Panc1 (cell line): ENCODE data around the gene LPCAT4. TPM values are rescaled to one million over a fixed set of nuclear protein-coding genes. Genes with fewer than 3 reads are reported as not detected.

Source experiments
- ATAC-seq: fragments of 200-7000 bp; cut with Tn5 transposase; 2 replicates; pipeline ENCODE4 v1.9.1; 2020; ENCODE audit warnings: mild to moderate bottlenecking, moderate library complexity
- BruUV-seq: library from RNA; stranded (reverse); fragments of 400-500 nt; replicated peaks from 2 replicates; lab custom pipeline; 2021; lab: Mats Ljungman, UMichigan
- CTCF ChIA-PET: fragments of 300-600 bp; sonication (Branson Sonifier 250); formaldehyde crosslinking; loops from one replicate; lab custom pipeline; 2022; ENCODE audit warnings: antibody characterized with exemption; lab: Charles Lee
- POLR2A ChIA-PET: fragments of 300-600 bp; sonication (Branson Sonifier 250); formaldehyde crosslinking; loops from one replicate; lab custom pipeline; 2022; ENCODE audit warnings: antibody characterized with exemption; lab: Charles Lee
- DNase-seq: peaks from one replicate; pipeline ENCODE4 v3.0.0-alpha.2; 2010; ENCODE audit warnings: low read depth, low spot score
- H3K27ac ChIP-seq: 2 replicates; pipeline ENCODE4 v1.5.1; 2011; ENCODE audit warnings: mild to moderate bottlenecking, low read length, inconsistent platforms
- H3K27me3 ChIP-seq: fragments of 200-500 bp; sonication (Bioruptor generic); 2 replicates; pipeline ENCODE4 v1.6.0; 2014; ENCODE audit warnings: low read length, inconsistent platforms; ENCODE audit not compliant: control insufficient read depth, insufficient read depth
- H3K36me3 ChIP-seq: fragments of 200-500 bp; sonication (Bioruptor generic); 2 replicates; pipeline ENCODE4 v1.5.1; 2014; ENCODE audit warnings: inconsistent platforms, mild to moderate bottlenecking, low read length, moderate library complexity; ENCODE audit not compliant: control insufficient read depth, insufficient read depth
- H3K4me1 ChIP-seq: 2 replicates; pipeline ENCODE4 v1.5.1; 2011; ENCODE audit warnings: inconsistent platforms, mild to moderate bottlenecking, low read length, moderate library complexity; ENCODE audit not compliant: control insufficient read depth, insufficient read depth
- H3K4me3 ChIP-seq, 2 experiments: 2 replicates each; pipeline ENCODE4 v1.5.1; 2011 to 2012; ENCODE audit warnings: low read depth in 2 of 2, low read length in 2 of 2, mild to moderate bottlenecking in 2 of 2, inconsistent platforms in 1 of 2, moderate library complexity in 1 of 2
- H3K9me3 ChIP-seq: fragments of 200-500 bp; sonication (Bioruptor generic); 2 replicates; pipeline ENCODE4 v1.5.1; 2014; ENCODE audit warnings: low read depth, mild to moderate bottlenecking, inconsistent platforms, low read length, moderate library complexity; ENCODE audit not compliant: control insufficient read depth, insufficient read depth
- POLR2AphosphoS5 ChIP-seq: IDR thresholded peaks from 2 replicates; pipeline ENCODE4 v1.6.1; 2012; ENCODE audit warnings: mild to moderate bottlenecking, low read depth, low read length, moderate library complexity
- SIN3A ChIP-seq: IDR thresholded peaks from 2 replicates; pipeline ENCODE4 v1.6.1; 2012; ENCODE audit warnings: low read depth, mild to moderate bottlenecking, low read length, moderate library complexity, borderline replicate concordance; ENCODE audit not compliant: insufficient read depth
- TCF7L2 ChIP-seq: IDR thresholded peaks from 2 replicates; pipeline ENCODE4 v1.6.1; 2011; ENCODE audit warnings: mild to moderate bottlenecking, low read depth, low read length, inconsistent platforms
- in situ Hi-C: cut with HindIII; loops from 2 replicates; pipeline ENCODE4 v1.10.0; 2016; ENCODE audit warnings: low sequenced_read_pairs, low pct_unique_long_range_greater_than_20kb
- intact Hi-C: fragments of 100-400 bp; cut with micrococcal nuclease; formaldehyde crosslinking; loops from one replicate; pipeline ENCODE4 v1.10.0; 2022; ENCODE audit not compliant: unreplicated experiment
- total RNA-seq: library from RNA; stranded (reverse); gene quantifications from one replicate; pipeline ENCODE4 v1.2.1, GENCODE V29; 2021; ENCODE audit not compliant: unreplicated experiment
- TF ChIP-seq, protein P1 (sequence below): fragments of 450-650 bp; IDR thresholded peaks from 2 replicates; pipeline ENCODE4 v1.5.1; 2017; ENCODE audit warnings: mild to moderate bottlenecking
- TF ChIP-seq, protein P2 (sequence below), 2 experiments: IDR thresholded peaks; 2 replicates each; pipeline ENCODE4 v1.6.1; 2011 to 2012; ENCODE audit warnings: low read depth in 2 of 2, control low read depth in 1 of 2, low read length in 1 of 2, mild to moderate bottlenecking in 1 of 2, moderate library complexity in 1 of 2; ENCODE audit not compliant: insufficient read depth in 1 of 2

Gene LPCAT4
- total RNA-seq, 1 experiment from 2014 or later, result 58.5 TPM

DNA sequence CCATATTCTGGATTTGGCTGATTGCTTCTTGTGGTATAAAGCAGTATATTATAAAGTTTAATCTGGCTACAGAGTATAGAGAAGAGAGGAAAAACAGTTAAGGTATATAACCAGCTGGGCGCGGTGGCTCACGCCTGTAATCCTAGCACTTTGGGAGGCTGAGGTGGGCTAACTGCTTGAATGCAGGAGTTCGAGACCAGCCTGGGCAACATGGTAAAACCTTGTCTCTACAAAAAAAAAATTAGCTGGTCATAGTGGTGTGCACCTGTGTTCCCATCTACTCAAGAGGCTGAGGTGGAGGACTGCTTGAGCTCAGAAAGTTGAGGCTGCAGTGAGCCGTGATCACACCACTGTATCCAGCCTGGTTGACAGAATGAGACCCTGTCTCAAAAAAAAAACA is 36.7 kb downstream of the LPCAT4 start:
- Histone ChIP-seq H3K27me3 (no peaks in the 10 kb centered on the region), H3K36me3 (no peaks in the 10 kb centered on the region), H3K27ac (no peak overlapping the region), H3K4me1 (peaks cover 6% of the 10 kb centered on the region; the same call in 1 of the 2 replicates), H3K9me3 (no peaks in the 10 kb centered on the region), H3K4me3 (no peak overlapping the region)
- TF ChIP-seq, protein P1, sequence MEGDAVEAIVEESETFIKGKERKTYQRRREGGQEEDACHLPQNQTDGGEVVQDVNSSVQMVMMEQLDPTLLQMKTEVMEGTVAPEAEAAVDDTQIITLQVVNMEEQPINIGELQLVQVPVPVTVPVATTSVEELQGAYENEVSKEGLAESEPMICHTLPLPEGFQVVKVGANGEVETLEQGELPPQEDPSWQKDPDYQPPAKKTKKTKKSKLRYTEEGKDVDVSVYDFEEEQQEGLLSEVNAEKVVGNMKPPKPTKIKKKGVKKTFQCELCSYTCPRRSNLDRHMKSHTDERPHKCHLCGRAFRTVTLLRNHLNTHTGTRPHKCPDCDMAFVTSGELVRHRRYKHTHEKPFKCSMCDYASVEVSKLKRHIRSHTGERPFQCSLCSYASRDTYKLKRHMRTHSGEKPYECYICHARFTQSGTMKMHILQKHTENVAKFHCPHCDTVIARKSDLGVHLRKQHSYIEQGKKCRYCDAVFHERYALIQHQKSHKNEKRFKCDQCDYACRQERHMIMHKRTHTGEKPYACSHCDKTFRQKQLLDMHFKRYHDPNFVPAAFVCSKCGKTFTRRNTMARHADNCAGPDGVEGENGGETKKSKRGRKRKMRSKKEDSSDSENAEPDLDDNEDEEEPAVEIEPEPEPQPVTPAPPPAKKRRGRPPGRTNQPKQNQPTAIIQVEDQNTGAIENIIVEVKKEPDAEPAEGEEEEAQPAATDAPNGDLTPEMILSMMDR, result no peak
- TF ChIP-seq, protein P2, sequence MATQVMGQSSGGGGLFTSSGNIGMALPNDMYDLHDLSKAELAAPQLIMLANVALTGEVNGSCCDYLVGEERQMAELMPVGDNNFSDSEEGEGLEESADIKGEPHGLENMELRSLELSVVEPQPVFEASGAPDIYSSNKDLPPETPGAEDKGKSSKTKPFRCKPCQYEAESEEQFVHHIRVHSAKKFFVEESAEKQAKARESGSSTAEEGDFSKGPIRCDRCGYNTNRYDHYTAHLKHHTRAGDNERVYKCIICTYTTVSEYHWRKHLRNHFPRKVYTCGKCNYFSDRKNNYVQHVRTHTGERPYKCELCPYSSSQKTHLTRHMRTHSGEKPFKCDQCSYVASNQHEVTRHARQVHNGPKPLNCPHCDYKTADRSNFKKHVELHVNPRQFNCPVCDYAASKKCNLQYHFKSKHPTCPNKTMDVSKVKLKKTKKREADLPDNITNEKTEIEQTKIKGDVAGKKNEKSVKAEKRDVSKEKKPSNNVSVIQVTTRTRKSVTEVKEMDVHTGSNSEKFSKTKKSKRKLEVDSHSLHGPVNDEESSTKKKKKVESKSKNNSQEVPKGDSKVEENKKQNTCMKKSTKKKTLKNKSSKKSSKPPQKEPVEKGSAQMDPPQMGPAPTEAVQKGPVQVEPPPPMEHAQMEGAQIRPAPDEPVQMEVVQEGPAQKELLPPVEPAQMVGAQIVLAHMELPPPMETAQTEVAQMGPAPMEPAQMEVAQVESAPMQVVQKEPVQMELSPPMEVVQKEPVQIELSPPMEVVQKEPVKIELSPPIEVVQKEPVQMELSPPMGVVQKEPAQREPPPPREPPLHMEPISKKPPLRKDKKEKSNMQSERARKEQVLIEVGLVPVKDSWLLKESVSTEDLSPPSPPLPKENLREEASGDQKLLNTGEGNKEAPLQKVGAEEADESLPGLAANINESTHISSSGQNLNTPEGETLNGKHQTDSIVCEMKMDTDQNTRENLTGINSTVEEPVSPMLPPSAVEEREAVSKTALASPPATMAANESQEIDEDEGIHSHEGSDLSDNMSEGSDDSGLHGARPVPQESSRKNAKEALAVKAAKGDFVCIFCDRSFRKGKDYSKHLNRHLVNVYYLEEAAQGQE (IDR thresholded peaks at IDR 0.05; ENCODE audit: insufficient read depth in 1 of 2, low read depth in 2 of 2, low read length in 1 of 2), result no peak
- no peak for TF ChIP-seq TCF7L2
- no peak for TF ChIP-seq SIN3A
- no peak for TF ChIP-seq POLR2AphosphoS5
- no peak for DNase-seq
- in situ Hi-C loops (no loop called here), intact Hi-C loops (no loop called here)
- CTCF ChIA-PET, result no interaction called here
- POLR2A ChIA-PET, result no interaction called here
- no peak for ATAC-seq
- no TSS peak for BruUV-seq

DNA sequence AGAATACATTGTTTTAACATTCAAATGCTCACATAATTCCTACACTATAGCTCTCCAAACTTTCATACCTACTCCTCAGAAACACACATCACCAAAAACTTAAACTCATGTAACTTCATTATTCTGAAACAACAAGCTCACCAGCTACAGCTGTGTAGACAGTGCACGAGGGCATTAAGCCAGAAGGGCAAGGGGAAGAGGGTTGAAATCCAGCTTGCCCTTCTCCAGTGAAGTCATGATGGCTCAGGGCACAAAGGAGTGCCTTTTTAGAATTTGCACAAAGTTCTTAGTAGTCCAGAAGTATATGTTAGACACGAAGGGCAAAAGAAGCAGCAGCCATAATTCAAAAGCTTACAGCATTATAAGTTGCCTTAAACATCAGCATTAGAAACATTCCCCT is 38.0 kb downstream of the LPCAT4 start:
- H3K9me3 ChIP-seq, result no peaks in the 10 kb centered on the region
- POLR2A ChIA-PET, result interaction anchor here (0.6 to 1.6 kb wide), 2 partner anchors 10 to 638 kb away, joined by 4 to 5 read pairs; no protein-coding TSS in a partner anchor
- H3K27ac ChIP-seq, result no peak overlapping the region
- in situ Hi-C loops (no loop called here), intact Hi-C loops (loop anchor here (10.0 kb wide), 1 partner anchor 84 kb away; no protein-coding TSS in a partner anchor)
- no peak for ATAC-seq
- no TSS peak for BruUV-seq
- no peaks in the 10 kb centered on the region for H3K4me1 ChIP-seq
- CTCF ChIA-PET, result interaction anchor here (0.6 kb wide), 1 partner anchor 59 kb away, joined by 5 read pairs; no protein-coding TSS in a partner anchor
- H3K4me3 ChIP-seq, result no peak overlapping the region
- no peaks in the 10 kb centered on the region for H3K36me3 ChIP-seq
- DNase-seq, result no peak
- no peaks in the 10 kb centered on the region for H3K27me3 ChIP-seq
- no peak for TF ChIP-seq POLR2AphosphoS5
- no peak for TF ChIP-seq SIN3A
- no peak for TF ChIP-seq TCF7L2
- TF ChIP-seq, protein P1, result no peak
- TF ChIP-seq, protein P2 (IDR thresholded peaks at IDR 0.05; ENCODE audit: insufficient read depth in 1 of 2, low read depth in 2 of 2, low read length in 1 of 2), result no peak
